Suprapubic skin (tissue), 4 donors: ENCODE data around the gene WDR90. TPM values are rescaled to one million over a fixed set of nuclear protein-coding genes. Genes with fewer than 3 reads are reported as not detected.
"Not testable (repeated sequence)": the region's sequence is repeated elsewhere in the genome, so short reads cannot be mapped to it uniquely, and the experiment has no call there.

Experiments
- DNase-seq, 2 donors: peaks; one replicate each; pipeline ENCODE4 v3.0.0-alpha.2; 2019; ENCODE audit warnings: low spot score in 2 of 2
- H3K27ac ChIP-seq: fragments of 200-600 bp; sonication (generic); one replicate; pipeline ENCODE4 v1.5.1; 2019
- H3K27me3 ChIP-seq: fragments of 200-600 bp; sonication (generic); one replicate; pipeline ENCODE4 v1.5.1; 2019
- H3K36me3 ChIP-seq: fragments of 200-600 bp; sonication (generic); one replicate; pipeline ENCODE4 v1.5.1; 2019
- H3K4me1 ChIP-seq: fragments of 200-600 bp; sonication (generic); one replicate; pipeline ENCODE4 v1.5.1; 2019
- H3K4me3 ChIP-seq: fragments of 200-600 bp; sonication (generic); one replicate; pipeline ENCODE4 v1.5.1; 2019; ENCODE audit warnings: mild to moderate bottlenecking
- H3K9me3 ChIP-seq: fragments of 200-600 bp; sonication (generic); one replicate; pipeline ENCODE4 v1.5.1; 2019
- EP300 ChIP-seq: sonication (generic); formaldehyde crosslinking; IDR thresholded peaks from one replicate; pipeline ENCODE4 v1.6.1; 2017; ENCODE audit warnings: antibody characterized with exemption
- POLR2A ChIP-seq, 2 donors: fragments of 450-650 bp; IDR thresholded peaks; one replicate each; pipeline ENCODE4 v1.6.1; 2017; ENCODE audit warnings: antibody characterized with exemption in 2 of 2, mild to moderate bottlenecking in 2 of 2, moderate library complexity in 2 of 2
- POLR2AphosphoS5 ChIP-seq, 3 donors: sonication (generic); formaldehyde crosslinking; IDR thresholded peaks; one replicate each; pipeline ENCODE4 v1.6.1; 2017; ENCODE audit warnings: antibody characterized with exemption in 3 of 3
- WGBS: methylation state at CpG from one replicate; pipeline ENCODE4 v1.1.5; 2018; 5-methylcytosine and 5-hydroxymethylcytosine counted together
- total RNA-seq, 4 donors: library from RNA; depleted of rRNA; stranded (reverse); fragments of >200 nt; gene quantifications; one replicate each; pipeline ENCODE4 v1.1.0, GENCODE V29; 2016
- TF ChIP-seq, protein P1 (sequence below), 2 donors: fragments of 200-600 bp in 1 of 2; fragments of 450-650 bp in 1 of 2; sonication (generic) in 1 of 2; IDR thresholded peaks; one replicate each; pipeline ENCODE4 v1.5.1; 2016 to 2019; ENCODE audit warnings: antibody characterized with exemption in 2 of 2, mild to moderate bottlenecking in 1 of 2, moderate library complexity in 1 of 2

WDR90 gene
- total RNA-seq, 4 donors from 2014 or later, result 18.3 to 63.0 (median 32.2) TPM

DNA sequence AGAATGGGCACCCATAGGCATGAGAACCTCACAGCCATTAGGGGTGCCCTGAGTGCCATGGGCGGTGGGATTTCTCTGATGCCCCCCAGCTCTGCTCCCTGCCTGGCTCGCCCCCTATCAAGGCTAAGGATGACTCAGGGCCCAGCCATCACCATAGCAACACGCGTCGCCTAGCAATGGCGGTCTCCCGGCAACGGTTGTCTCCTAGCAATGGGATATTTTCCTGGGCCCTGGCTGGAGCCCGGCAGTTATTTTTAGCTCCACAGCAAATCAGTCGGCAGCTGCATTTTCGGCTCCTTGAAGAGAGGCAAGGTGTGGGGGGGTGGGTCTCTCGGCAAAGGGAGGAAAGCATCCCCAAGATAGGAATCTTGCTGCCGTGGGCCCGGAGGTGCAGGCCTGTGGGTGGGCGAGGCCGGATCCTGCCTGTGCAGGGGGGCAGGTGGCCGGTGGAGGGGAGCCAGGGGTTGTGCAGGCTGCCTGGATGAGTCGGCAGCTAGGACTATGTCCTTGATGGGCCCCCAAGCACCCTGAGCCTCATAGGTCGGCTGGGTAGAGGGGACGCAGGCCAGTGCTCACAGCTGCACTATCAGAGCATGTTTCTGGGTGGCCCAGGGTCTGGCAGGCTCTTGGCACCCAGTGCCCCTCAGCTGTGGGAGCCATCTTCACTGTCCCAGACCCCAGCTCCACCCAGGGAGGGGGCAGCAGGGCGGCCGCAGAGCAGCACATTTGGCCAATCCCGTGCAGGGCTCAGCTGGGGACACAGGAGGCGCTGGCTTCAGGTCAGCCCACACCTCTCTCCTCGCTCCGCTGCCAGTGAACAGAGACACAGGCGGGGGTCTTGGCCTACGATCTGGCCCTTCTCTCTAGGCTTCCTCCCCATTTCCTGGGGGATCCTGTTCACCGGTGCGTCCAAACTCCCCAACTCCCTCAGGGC lies 60.7 kb downstream of the WDR90 start:
- Histone ChIP-seq H3K27ac (no peak overlapping the region), H3K4me3 (no peak overlapping the region), H3K4me1 (peaks cover 34% of the 10 kb centered on the region), H3K36me3 (no peaks in the 10 kb centered on the region), H3K9me3 (no peaks in the 10 kb centered on the region), H3K27me3 (peaks cover 80% of the 10 kb centered on the region)
- 32% methylated on average over 15 of the region's 30 CpGs for WGBS
- TF ChIP-seq, protein P1, sequence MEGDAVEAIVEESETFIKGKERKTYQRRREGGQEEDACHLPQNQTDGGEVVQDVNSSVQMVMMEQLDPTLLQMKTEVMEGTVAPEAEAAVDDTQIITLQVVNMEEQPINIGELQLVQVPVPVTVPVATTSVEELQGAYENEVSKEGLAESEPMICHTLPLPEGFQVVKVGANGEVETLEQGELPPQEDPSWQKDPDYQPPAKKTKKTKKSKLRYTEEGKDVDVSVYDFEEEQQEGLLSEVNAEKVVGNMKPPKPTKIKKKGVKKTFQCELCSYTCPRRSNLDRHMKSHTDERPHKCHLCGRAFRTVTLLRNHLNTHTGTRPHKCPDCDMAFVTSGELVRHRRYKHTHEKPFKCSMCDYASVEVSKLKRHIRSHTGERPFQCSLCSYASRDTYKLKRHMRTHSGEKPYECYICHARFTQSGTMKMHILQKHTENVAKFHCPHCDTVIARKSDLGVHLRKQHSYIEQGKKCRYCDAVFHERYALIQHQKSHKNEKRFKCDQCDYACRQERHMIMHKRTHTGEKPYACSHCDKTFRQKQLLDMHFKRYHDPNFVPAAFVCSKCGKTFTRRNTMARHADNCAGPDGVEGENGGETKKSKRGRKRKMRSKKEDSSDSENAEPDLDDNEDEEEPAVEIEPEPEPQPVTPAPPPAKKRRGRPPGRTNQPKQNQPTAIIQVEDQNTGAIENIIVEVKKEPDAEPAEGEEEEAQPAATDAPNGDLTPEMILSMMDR (IDR thresholded peaks at IDR 0.05), result no peak
- TF ChIP-seq POLR2AphosphoS5 (IDR thresholded peaks at IDR 0.05), result no peak
- no peak for TF ChIP-seq POLR2A (IDR thresholded peaks at IDR 0.05)
- no peak for TF ChIP-seq EP300
- DNase-seq, result no peak

DNA sequence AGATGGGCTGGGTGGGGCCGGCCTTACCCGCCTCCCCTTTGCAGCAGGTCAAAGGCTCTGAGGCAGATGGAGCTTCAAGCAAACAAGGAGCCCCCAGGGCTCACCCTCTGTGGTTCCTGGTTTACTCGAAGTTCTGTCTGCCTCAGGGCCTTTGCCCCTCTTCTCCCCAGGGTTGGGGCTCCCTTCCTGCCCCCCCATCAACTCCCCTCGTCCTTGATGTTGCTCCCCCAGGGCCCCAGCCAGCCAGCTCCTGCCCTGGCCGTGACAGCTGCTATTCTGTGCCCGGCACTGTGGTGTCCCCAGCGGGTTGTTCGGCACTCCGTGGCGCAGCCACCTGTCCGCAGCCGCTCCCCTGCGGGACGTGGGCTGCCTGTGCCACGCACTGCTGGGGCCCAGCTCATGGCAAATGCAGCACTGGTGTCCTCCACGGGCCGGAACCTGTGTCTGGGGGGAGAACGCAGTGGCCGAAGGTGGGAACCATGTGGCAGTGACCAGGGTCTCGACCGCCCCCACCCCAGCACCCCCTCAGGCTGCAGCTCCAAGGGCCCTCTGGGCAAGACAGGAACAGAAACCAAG lies 61.4 kb downstream of the WDR90 start:
- TF ChIP-seq EP300, result no peak
- TF ChIP-seq POLR2A (IDR thresholded peaks at IDR 0.05), result no peak
- Histone ChIP-seq H3K4me3 (no peak overlapping the region), H3K27me3 (peaks cover 77% of the 10 kb centered on the region), H3K36me3 (no peaks in the 10 kb centered on the region), H3K9me3 (no peaks in the 10 kb centered on the region), H3K27ac (no peak overlapping the region), H3K4me1 (peaks cover 31% of the 10 kb centered on the region)
- 38% methylated on average over 4 of the region's 21 CpGs for WGBS
- DNase-seq, result no peak

DNA sequence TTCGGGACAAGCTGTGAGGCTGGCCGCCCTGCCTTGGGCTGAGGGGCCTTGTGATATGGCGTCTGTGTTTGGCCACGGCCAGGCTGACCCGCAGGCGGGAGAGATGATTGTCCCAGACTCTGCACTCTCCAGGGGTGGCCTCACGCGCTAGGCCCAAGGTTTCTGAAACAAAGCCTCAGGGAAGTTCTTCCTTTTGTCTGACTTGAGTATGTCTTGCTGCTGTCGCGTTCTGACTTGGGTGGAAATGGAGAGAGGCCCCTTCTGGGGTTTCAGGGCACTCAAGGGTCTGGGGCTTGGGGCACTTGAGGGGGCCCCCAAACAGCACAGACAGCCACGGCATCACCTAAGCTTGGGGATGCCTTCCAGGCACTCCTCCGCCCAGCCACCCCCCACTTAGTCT lies 61.9 kb downstream of the WDR90 start:
- Histone ChIP-seq H3K36me3 (no peaks in the 10 kb centered on the region), H3K27me3 (peaks cover 79% of the 10 kb centered on the region), H3K4me3 (no peak overlapping the region), H3K27ac (no peak overlapping the region), H3K4me1 (peaks cover 33% of the 10 kb centered on the region), H3K9me3 (no peaks in the 10 kb centered on the region)
- DNase-seq, result no peak
- TF ChIP-seq EP300, result no peak
- TF ChIP-seq, protein P1 (IDR thresholded peaks at IDR 0.05), result no peak
- TF ChIP-seq POLR2AphosphoS5 (IDR thresholded peaks at IDR 0.05), result no peak
- TF ChIP-seq POLR2A (IDR thresholded peaks at IDR 0.05), result no peak
- 74% methylated on average over 6 of the region's 12 CpGs for WGBS

DNA sequence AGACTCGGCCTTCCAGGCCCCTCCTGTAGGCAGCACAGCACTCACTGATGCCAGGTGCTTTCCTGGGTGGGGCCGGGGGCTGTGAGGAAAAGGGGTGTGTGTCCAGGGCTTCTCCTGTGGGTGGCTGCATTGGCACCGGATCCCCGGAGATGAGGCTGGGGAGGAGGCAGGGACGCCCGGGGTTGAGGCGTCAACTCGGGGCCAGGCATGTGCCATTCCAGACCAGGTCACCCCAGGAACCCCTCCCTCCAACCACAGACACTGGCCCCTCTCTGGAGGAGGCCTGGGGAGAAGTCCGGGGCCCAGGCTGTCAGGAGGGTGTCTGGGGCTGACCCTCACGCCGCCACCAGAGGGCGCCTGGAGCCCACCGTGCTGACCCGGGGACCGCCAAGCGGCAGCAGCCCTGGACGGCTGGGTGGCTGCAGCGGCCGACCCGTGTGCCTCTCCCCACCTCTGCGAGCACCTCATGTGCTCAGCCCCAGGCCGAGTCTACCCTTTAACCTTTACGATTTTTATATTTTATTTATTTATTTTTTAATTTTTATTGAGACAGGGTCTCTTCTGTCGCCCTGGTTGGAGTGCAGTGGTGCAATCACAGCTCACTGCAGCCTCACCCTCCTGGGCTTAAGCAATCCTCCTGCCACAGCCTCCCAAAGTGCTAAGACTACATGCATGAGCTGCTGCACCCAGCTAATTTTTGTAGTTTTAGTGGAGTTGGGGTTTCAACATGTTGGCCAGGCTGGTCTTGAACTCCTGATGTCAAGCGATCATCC lies 62.6 kb downstream of the WDR90 start:
- Histone ChIP-seq H3K27me3 (peaks cover 79% of the 10 kb centered on the region), H3K36me3 (no peaks in the 10 kb centered on the region), H3K4me3 (no peak overlapping the region), H3K4me1 (peaks cover 33% of the 10 kb centered on the region), H3K9me3 (no peaks in the 10 kb centered on the region), H3K27ac (no peak overlapping the region)
- DNase-seq, result no peak
- no peak for TF ChIP-seq POLR2A (IDR thresholded peaks at IDR 0.05)
- no peak for TF ChIP-seq POLR2AphosphoS5 (IDR thresholded peaks at IDR 0.05)
- TF ChIP-seq, protein P1 (IDR thresholded peaks at IDR 0.05), result peak; percentile 85 to 93
- WGBS, result 9% methylated on average over 16 of the region's 25 CpGs

DNA sequence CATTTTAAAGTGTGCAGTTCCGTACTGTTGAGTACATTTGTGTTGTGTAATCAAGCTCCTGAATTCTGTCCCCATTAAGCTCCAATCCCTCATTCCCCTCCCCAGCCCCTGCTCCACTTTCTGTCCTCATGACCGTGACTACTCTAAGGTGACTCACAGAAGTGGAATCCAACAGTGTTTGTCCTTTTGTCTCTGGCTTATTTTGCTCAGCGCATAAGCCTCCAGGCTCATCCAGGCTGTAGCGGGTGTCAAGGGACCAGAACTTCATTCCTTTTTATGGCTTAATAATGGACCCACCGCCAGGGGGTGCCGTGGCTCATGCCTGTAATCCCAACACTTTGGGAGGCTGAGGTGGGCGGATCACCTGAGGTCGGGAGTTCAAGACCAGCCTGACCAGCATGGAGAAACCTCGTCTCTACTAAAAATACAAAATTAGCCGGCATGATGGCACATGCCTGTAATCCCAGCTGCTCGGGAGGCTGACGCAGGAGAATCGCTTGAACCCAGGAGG lies 63.6 kb downstream of the WDR90 start:
- DNase-seq, H3K27ac ChIP-seq, H3K9me3 ChIP-seq, H3K4me3 ChIP-seq, H3K36me3 ChIP-seq: not testable (repeated sequence)
- TF ChIP-seq, protein P1 (IDR thresholded peaks at IDR 0.05), result peak; percentile 14 to 28
- 31% methylated on average over 12 of the region's 13 CpGs for WGBS
- Histone ChIP-seq H3K4me1 (peaks cover 26% of the 10 kb centered on the region), H3K27me3 (peaks cover 79% of the 10 kb centered on the region)
